K562 (cell line): ENCODE results near the gene ZFPM1. TPM values are rescaled to one million over a fixed set of nuclear protein-coding genes. Genes with fewer than 3 reads are reported as not detected.
A peak's percentile ranks its signal among the peaks of the same experiment; 100 is the strongest.

ENCODE experiments used
- BCL6 ChIP-seq: fragments of 250-450 bp; sonication (Bioruptor Pico); IDR thresholded peaks from 2 replicates; pipeline ENCODE4 v1.4.0; 2020
- DEAF1 ChIP-seq: fragments of 450-650 bp; formaldehyde crosslinking; IDR thresholded peaks from 2 replicates; pipeline ENCODE4 v1.4.0; 2020; ENCODE audit warnings: mild to moderate bottlenecking, moderate library complexity
- ELF1 ChIP-seq: fragments of 200-800 bp; sonication (Bioruptor generic); IDR thresholded peaks from 2 replicates; pipeline ENCODE4 v1.6.1; 2016; ENCODE audit warnings: missing genetic modification characterization, missing compliant biosample characterization
- ETS1 ChIP-seq: conservative IDR thresholded peaks from 2 replicates; pipeline ENCODE4 v1.6.1; 2011; ENCODE audit warnings: low read depth, mild to moderate bottlenecking, low read length; ENCODE audit not compliant: control insufficient read depth
- FOXP1 ChIP-seq: sonication (generic); formaldehyde crosslinking; IDR thresholded peaks from 2 replicates; pipeline ENCODE4 v1.8.0; 2022; ENCODE audit warnings: mild to moderate bottlenecking, missing genetic modification reagents
- HNRNPH1 ChIP-seq: fragments of 200-400 bp; formaldehyde crosslinking; optimal IDR thresholded peaks from 2 replicates; pipeline ENCODE3; 2017; ENCODE audit warnings: low read depth, mild to moderate bottlenecking, low read length, moderate library complexity
- HNRNPLL ChIP-seq: fragments of 200-400 bp; formaldehyde crosslinking; IDR thresholded peaks from 2 replicates; pipeline ENCODE4 v1.6.1; 2017; ENCODE audit warnings: low read length, low read depth, mild to moderate bottlenecking; ENCODE audit not compliant: poor library complexity, severe bottlenecking
- ID3 ChIP-seq, 2 experiments: fragments of 250-450 bp in 1 of 2; fragments of 450-650 bp in 1 of 2; sonication (Bioruptor Pico) in 1 of 2; IDR thresholded peaks; 2 replicates each; pipeline versions ENCODE4 v1.6.1 to v1.8.0; 2016 to 2021; ENCODE audit warnings: mild to moderate bottlenecking in 2 of 2, moderate library complexity in 2 of 2, missing compliant biosample characterization in 1 of 2, missing genetic modification characterization in 1 of 2
- L3MBTL2 ChIP-seq: fragments of 450-650 bp; IDR thresholded peaks from 2 replicates; pipeline ENCODE4 v1.6.1; 2016; ENCODE audit warnings: mild to moderate bottlenecking, moderate library complexity
- MYBL2 ChIP-seq, 2 experiments: fragments of 450-650 bp in 1 of 2; sonication (generic) in 1 of 2; formaldehyde crosslinking in 1 of 2; IDR thresholded peaks; 2 replicates each; pipeline versions ENCODE4 v1.6.1 to v1.8.1; 2017 to 2022; ENCODE audit warnings: borderline replicate concordance in 1 of 2, inconsistent platforms in 1 of 2, low read depth in 1 of 2, mild to moderate bottlenecking in 1 of 2, missing genetic modification reagents in 1 of 2, moderate library complexity in 1 of 2
- NCOR1 ChIP-seq: fragments of 450-650 bp; IDR thresholded peaks from 2 replicates; pipeline ENCODE4 v1.6.1; 2016; ENCODE audit warnings: mild to moderate bottlenecking, moderate library complexity
- RB1 ChIP-seq: fragments of 450-650 bp; IDR thresholded peaks from 2 replicates; pipeline ENCODE4 v1.6.1; 2017; ENCODE audit warnings: low read depth, mild to moderate bottlenecking
- polyA plus RNA-seq, 8 experiments: library from polyadenylated mRNA; depleted of rRNA in 4 of 8; stranded (reverse) in 5 of 8; unstranded in 3 of 8; fragments of >200 nt; fragmentation: Nextera tagmentation in 2 of 8; fragmentation: Illumina TruSeq in 1 of 8; extraction: Ambion mirVana in 2 of 8; extraction: Trizol in 1 of 8; gene quantifications; 2 replicates each; pipeline versions ENCODE4 v1.2.1 to v1.2.3, GENCODE V29; 2011 to 2014; ENCODE audit warnings: inconsistent platforms in 1 of 8, missing spikeins in 1 of 8
- total RNA-seq, 7 experiments: library from RNA; depleted of rRNA in 6 of 7; stranded (reverse); fragments of >200 nt in 6 of 7; fragmentation: Illumina TruSeq in 2 of 7; extraction: Trizol in 2 of 7; gene quantifications; 2 replicates each; pipeline versions ENCODE4 v1.2.1 to v1.2.3, GENCODE V29; 2011 to 2021; ENCODE audit warnings: low replicate concordance in 1 of 7
- TF ChIP-seq, protein P1 (sequence below): fragments of 250-450 bp; sonication (Bioruptor Pico); IDR thresholded peaks from 2 replicates; pipeline ENCODE4 v1.4.0; 2020
- TF ChIP-seq, protein P2 (sequence below): fragments of 250-450 bp; sonication (Bioruptor Pico); IDR thresholded peaks from 2 replicates; pipeline ENCODE4 v1.8.0; 2021; ENCODE audit warnings: moderate library complexity, mild to moderate bottlenecking, inconsistent platforms
- TF ChIP-seq, protein P3 (sequence below): sonication (generic); formaldehyde crosslinking; IDR thresholded peaks from 2 replicates; pipeline ENCODE4 v1.8.0; 2022; ENCODE audit warnings: missing genetic modification reagents, mild to moderate bottlenecking, moderate library complexity, borderline replicate concordance

ZFPM1 gene
- total and polyA plus RNA-seq, 9 of the 15 experiments (the other 6 are each of a cell fraction or from before 2014, with no cell fraction given) = 0.03 to 35.9 (median 1.4) TPM

DNA sequence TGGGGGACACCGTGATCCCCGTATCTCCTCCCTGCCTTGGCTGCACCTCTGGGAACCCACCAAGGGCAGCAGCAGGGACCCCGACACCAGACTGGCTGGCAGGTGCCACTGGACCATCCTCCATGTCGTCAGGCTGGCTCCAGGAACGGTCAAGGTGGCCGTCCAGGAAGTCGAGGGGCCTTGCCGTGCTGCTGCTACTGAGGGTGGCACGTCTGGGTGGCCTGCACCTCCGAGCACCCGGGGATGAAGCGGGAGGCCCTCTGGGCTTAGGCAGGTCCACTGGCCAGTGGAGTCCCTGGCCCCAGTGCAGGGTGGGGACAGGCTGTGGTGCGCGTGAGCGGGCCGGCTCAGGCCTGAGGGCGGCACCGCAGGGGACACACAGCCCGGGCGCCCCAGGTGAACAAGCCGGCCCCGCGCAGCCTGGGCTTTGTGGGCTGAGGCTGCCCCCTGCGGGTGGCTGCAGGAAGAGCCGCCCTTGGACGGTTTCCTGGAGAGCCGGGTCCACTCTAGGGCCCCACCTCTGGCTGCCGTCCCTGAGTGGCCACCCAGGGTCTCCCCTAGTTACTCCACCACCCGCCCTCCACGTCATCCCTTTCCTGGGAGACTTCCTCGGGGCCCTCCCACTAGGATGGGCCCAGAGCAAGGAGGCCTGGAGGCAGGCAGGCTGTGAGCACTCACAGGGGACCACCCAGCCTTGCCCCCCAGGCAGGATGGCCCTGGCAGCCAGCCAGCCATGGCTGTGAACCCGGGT, 74.3 kb downstream of the ZFPM1 start (continued):
- TF ChIP-seq, protein P1, sequence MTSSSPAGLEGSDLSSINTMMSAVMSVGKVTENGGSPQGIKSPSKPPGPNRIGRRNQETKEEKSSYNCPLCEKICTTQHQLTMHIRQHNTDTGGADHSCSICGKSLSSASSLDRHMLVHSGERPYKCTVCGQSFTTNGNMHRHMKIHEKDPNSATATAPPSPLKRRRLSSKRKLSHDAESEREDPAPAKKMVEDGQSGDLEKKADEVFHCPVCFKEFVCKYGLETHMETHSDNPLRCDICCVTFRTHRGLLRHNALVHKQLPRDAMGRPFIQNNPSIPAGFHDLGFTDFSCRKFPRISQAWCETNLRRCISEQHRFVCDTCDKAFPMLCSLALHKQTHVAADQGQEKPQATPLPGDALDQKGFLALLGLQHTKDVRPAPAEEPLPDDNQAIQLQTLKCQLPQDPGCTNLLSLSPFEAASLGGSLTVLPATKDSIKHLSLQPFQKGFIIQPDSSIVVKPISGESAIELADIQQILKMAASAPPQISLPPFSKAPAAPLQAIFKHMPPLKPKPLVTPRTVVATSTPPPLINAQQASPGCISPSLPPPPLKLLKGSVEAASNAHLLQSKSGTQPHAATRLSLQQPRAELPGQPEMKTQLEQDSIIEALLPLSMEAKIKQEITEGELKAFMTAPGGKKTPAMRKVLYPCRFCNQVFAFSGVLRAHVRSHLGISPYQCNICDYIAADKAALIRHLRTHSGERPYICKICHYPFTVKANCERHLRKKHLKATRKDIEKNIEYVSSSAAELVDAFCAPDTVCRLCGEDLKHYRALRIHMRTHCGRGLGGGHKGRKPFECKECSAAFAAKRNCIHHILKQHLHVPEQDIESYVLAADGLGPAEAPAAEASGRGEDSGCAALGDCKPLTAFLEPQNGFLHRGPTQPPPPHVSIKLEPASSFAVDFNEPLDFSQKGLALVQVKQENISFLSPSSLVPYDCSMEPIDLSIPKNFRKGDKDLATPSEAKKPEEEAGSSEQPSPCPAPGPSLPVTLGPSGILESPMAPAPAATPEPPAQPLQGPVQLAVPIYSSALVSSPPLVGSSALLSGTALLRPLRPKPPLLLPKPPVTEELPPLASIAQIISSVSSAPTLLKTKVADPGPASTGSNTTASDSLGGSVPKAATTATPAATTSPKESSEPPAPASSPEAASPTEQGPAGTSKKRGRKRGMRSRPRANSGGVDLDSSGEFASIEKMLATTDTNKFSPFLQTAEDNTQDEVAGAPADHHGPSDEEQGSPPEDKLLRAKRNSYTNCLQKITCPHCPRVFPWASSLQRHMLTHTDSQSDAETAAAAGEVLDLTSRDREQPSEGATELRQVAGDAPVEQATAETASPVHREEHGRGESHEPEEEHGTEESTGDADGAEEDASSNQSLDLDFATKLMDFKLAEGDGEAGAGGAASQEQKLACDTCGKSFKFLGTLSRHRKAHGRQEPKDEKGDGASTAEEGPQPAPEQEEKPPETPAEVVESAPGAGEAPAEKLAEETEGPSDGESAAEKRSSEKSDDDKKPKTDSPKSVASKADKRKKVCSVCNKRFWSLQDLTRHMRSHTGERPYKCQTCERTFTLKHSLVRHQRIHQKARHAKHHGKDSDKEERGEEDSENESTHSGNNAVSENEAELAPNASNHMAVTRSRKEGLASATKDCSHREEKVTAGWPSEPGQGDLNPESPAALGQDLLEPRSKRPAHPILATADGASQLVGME (CRISPR knock-in tag) = peak; percentile 49; the same call in 1 of the 2 replicates
- TF ChIP-seq RB1 = peak; percentile 91
- no peak for TF ChIP-seq HNRNPH1
- 0 out of 2 replicates have a peak, but pooled peaks have one; percentile 17 for TF ChIP-seq FOXP1 (CRISPR knock-in tag)
- TF ChIP-seq MYBL2 (IDR thresholded peaks at IDR 0.05; ENCODE audit: low read depth) = no peak
- 0 out of 2 replicates have a peak, but pooled peaks have one; percentile 2 for TF ChIP-seq MYBL2 (CRISPR knock-in tag; IDR thresholded peaks at IDR 0.05; ENCODE audit: borderline replicate concordance)
- no peak for TF ChIP-seq BCL6 (CRISPR knock-in tag)
- TF ChIP-seq, protein P2, sequence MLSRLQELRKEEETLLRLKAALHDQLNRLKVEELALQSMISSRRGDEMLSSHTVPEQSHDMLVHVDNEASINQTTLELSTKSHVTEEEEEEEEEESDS (CRISPR knock-in tag) = no peak
- TF ChIP-seq DEAF1 (CRISPR knock-in tag) = peak; percentile 91
- TF ChIP-seq HNRNPLL = no peak
- 0 out of 2 replicates have a peak, but pooled peaks have one; percentile 23 for TF ChIP-seq ETS1
- no peak for TF ChIP-seq NCOR1
- TF ChIP-seq L3MBTL2 = peak; percentile 36; the same call in 1 of the 2 replicates
- TF ChIP-seq ELF1 (tag) = no peak
- TF ChIP-seq ID3 (CRISPR knock-in tag; IDR thresholded peaks at IDR 0.05) = no peak
- no peak for TF ChIP-seq ID3 (tag; IDR thresholded peaks at IDR 0.05)
- TF ChIP-seq, protein P3, sequence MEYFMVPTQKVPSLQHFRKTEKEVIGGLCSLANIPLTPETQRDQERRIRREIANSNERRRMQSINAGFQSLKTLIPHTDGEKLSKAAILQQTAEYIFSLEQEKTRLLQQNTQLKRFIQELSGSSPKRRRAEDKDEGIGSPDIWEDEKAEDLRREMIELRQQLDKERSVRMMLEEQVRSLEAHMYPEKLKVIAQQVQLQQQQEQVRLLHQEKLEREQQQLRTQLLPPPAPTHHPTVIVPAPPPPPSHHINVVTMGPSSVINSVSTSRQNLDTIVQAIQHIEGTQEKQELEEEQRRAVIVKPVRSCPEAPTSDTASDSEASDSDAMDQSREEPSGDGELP = peak; percentile 80
